Measurements from ENCODE around the gene TULP4. TPM values are rescaled to one million over a fixed set of nuclear protein-coding genes. Genes with fewer than 3 reads are reported as not detected.

Gene TULP4
- total RNA-seq, 1 donor from 2014 or later, result 117 TPM

DNA sequence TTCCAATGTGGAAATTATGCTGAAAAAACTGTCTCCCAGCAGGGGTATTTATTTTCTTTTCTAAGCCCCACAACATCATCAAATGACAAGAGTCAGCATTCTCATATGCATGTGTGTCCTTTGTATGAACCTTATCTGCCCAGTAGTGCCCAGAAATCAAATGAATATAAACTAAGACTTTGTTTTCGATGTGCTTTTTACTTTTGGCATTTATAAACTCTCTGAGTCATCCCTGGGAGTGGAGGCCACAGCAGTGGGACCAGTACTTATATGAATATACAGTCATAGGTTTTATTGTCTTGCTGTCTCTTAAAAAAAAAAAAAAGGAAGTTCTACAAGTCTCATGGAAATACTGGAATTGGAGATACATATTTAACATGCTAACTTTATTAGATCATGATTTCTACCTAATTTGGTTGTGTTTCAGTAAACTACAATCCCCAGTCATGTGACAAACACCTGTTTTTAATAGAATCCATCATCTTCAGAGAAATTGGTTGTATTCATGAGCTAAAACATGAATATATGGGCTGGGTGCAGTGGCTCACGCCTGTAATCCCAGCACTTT is 148.4 kb downstream of the TULP4 start:
- peaks cover 21% of the 10 kb centered on the region for H3K36me3 Mint-ChIP-seq (ENCODE audit: low read depth, unreplicated experiment)
- no peak overlapping the region for H3K4me3 Mint-ChIP-seq (ENCODE audit: unreplicated experiment)
- no peaks in the 10 kb centered on the region for H3K27me3 Mint-ChIP-seq (ENCODE audit: unreplicated experiment)
- peaks cover 4% of the 10 kb centered on the region for H3K4me1 Mint-ChIP-seq (ENCODE audit: unreplicated experiment)
- TF ChIP-seq CTCF (IDR thresholded peaks at IDR 0.05; ENCODE audit: unreplicated experiment), result no peak
- H3K9me3 Mint-ChIP-seq (ENCODE audit: unreplicated experiment), result no peaks in the 10 kb centered on the region
- H3K27ac Mint-ChIP-seq (ENCODE audit: unreplicated experiment), result no peak overlapping the region
- DNase-seq (ENCODE audit: low spot score), result no peak

- Mint-ChIP-seq H3K4me1 (ENCODE audit: unreplicated experiment) (peaks cover 4% of the 10 kb centered on the region), H3K9me3 (ENCODE audit: unreplicated experiment) (no peaks in the 10 kb centered on the region), H3K27ac (ENCODE audit: unreplicated experiment) (no peak overlapping the region), H3K36me3 (ENCODE audit: low read depth, unreplicated experiment) (peaks cover 25% of the 10 kb centered on the region), H3K27me3 (ENCODE audit: unreplicated experiment) (peaks cover 5% of the 10 kb centered on the region), H3K4me3 (ENCODE audit: unreplicated experiment) (no peak overlapping the region)
- no peak for DNase-seq (ENCODE audit: low spot score)
- TF ChIP-seq CTCF (IDR thresholded peaks at IDR 0.05; ENCODE audit: unreplicated experiment), result no peak
These were observed 149.7 kb downstream of the TULP4 start for GRCh38 chr6:158461954-158462353.

GRCh38 chr6:158464483-158464882 is 152.2 kb downstream of the TULP4 start:
- no peak for TF ChIP-seq CTCF (IDR thresholded peaks at IDR 0.05; ENCODE audit: unreplicated experiment)
- Mint-ChIP-seq H3K27ac (ENCODE audit: unreplicated experiment) (no peak overlapping the region), H3K36me3 (ENCODE audit: low read depth, unreplicated experiment) (peaks cover 45% of the 10 kb centered on the region), H3K4me3 (ENCODE audit: unreplicated experiment) (no peak overlapping the region), H3K4me1 (ENCODE audit: unreplicated experiment) (peaks cover 4% of the 10 kb centered on the region), H3K27me3 (ENCODE audit: unreplicated experiment) (peaks cover 14% of the 10 kb centered on the region), H3K9me3 (ENCODE audit: unreplicated experiment) (no peaks in the 10 kb centered on the region)
- no peak for DNase-seq (ENCODE audit: low spot score)

GRCh38 chr6:158465257-158465656 is 153.0 kb downstream of the TULP4 start:
- H3K36me3 Mint-ChIP-seq (ENCODE audit: low read depth, unreplicated experiment), result peaks cover 48% of the 10 kb centered on the region
- peaks cover 3% of the 10 kb centered on the region for H3K4me1 Mint-ChIP-seq (ENCODE audit: unreplicated experiment)

More at GRCh38 chr6:158465257-158465656, 153.0 kb downstream of the TULP4 start:
- no peak for DNase-seq (ENCODE audit: low spot score)
- H3K9me3 Mint-ChIP-seq (ENCODE audit: unreplicated experiment), result no peaks in the 10 kb centered on the region
- no peak overlapping the region for H3K27ac Mint-ChIP-seq (ENCODE audit: unreplicated experiment)
- TF ChIP-seq CTCF (IDR thresholded peaks at IDR 0.05; ENCODE audit: unreplicated experiment), result no peak
- no peak overlapping the region for H3K4me3 Mint-ChIP-seq (ENCODE audit: unreplicated experiment)
- peaks cover 16% of the 10 kb centered on the region for H3K27me3 Mint-ChIP-seq (ENCODE audit: unreplicated experiment)
